Neural cell (in vitro differentiated cells): Measurements from ENCODE around the gene ERC2.

Experiments used
- CTCF ChIP-seq: fragments of 450-650 bp; IDR thresholded peaks from 2 replicates; pipeline ENCODE4 v1.5.1; 2014; ENCODE audit warnings: antibody characterized with exemption, mild to moderate bottlenecking, moderate library complexity; ENCODE audit not compliant: poor library complexity, severe bottlenecking
- EZH2 ChIP-seq: fragments of 200-600, 300-800 bp; shearing (Covaris generic), sonication (generic); IDR thresholded peaks from 2 replicates; pipeline ENCODE4 v1.6.1; 2014; ENCODE audit warnings: antibody characterized with exemption, low read length, borderline replicate concordance, mild to moderate bottlenecking; ENCODE audit not compliant: insufficient read depth, poor library complexity, severe bottlenecking
- POLR2AphosphoS5 ChIP-seq: IDR thresholded peaks from 2 replicates; pipeline ENCODE4 v1.6.1; 2012
- SMC3 ChIP-seq: fragments of 450-650 bp; conservative IDR thresholded peaks from 2 replicates; pipeline ENCODE4 v1.6.1; 2014; ENCODE audit warnings: antibody characterized with exemption, mild to moderate bottlenecking, moderate library complexity; ENCODE audit not compliant: poor library complexity

- no peak for TF ChIP-seq CTCF
- TF ChIP-seq POLR2AphosphoS5: no peak
- TF ChIP-seq SMC3: no peak
- no peak for TF ChIP-seq EZH2
Measured at GRCh38 chr3:56373386-56373785, 94.9 kb downstream of the ERC2 start.
